HCT116 (cell line): ENCODE results near the gene NIPA2.

ENCODE experiments used
- EZH2phosphoT487 ChIP-seq: fragments of 200-600 bp; IDR thresholded peaks from 2 replicates; pipeline ENCODE4 v1.6.1; 2018; ENCODE audit warnings: antibody characterized with exemption, borderline replicate concordance
- POLR2A ChIP-seq: IDR thresholded peaks from 2 replicates; pipeline ENCODE4 v1.7.0; 2011; ENCODE audit warnings: borderline replicate concordance; ENCODE audit not compliant: insufficient read depth, insufficient read length; ENCODE audit errors: extremely low read depth
- SRF ChIP-seq: IDR thresholded peaks from 2 replicates; pipeline ENCODE4 v1.6.1; 2012; ENCODE audit warnings: low read depth
- ZBTB33 ChIP-seq: IDR thresholded peaks from 2 replicates; pipeline ENCODE4 v1.6.1; 2011; ENCODE audit warnings: mild to moderate bottlenecking, low read length, moderate library complexity; ENCODE audit not compliant: insufficient replicate concordance; ENCODE audit errors: extremely low read depth
- TF ChIP-seq, protein P1 (sequence below), 3 experiments: fragments of 200-600 bp in 1 of 3; sonication (generic) in 1 of 3; IDR thresholded peaks in 2 of 3; conservative IDR thresholded peaks in 1 of 3; 2 replicates each; pipeline ENCODE4 v1.5.1; 2012 to 2017; ENCODE audit warnings: low read depth in 2 of 3, low read length in 2 of 3, antibody characterized with exemption in 1 of 3, borderline replicate concordance in 1 of 3, control low read depth in 1 of 3, mild to moderate bottlenecking in 1 of 3, mixed read lengths in 1 of 3, mixed run types in 1 of 3, moderate library complexity in 1 of 3; ENCODE audit not compliant: insufficient read depth in 1 of 3
- TF ChIP-seq, protein P2 (sequence below): IDR thresholded peaks from 2 replicates; pipeline ENCODE4 v1.6.1; 2012

DNA sequence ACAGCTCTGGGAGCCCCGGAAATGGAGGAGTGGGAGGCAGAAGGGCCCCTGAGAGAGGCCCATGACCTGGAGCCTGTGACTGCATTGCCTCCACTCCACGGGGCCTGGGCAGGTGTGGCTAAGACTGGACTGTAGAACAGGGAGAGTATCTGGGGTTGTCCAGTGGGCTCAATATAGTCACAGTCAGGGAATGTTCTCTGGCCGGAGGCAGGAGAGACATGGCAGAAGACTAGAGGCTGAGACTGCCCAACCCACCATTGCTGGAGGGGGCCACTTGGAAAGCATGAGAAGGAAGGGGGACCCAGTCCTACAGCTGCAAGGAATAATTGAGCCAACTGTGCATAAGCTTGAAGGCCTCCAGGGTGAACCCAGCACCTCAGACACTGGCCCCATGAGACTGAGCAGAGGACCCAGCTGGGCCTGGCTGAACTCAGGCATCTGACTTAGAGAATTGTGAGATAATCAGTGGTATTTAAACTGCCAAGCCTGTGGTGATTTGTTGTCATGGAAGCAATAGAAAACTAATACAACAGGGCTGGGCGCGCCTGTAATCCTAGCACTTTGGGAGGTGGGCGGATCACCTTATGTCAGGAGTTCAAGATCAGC lies 33.1 kb downstream of the NIPA2 start:
- TF ChIP-seq EZH2phosphoT487 = no peak
- TF ChIP-seq, protein P1, sequence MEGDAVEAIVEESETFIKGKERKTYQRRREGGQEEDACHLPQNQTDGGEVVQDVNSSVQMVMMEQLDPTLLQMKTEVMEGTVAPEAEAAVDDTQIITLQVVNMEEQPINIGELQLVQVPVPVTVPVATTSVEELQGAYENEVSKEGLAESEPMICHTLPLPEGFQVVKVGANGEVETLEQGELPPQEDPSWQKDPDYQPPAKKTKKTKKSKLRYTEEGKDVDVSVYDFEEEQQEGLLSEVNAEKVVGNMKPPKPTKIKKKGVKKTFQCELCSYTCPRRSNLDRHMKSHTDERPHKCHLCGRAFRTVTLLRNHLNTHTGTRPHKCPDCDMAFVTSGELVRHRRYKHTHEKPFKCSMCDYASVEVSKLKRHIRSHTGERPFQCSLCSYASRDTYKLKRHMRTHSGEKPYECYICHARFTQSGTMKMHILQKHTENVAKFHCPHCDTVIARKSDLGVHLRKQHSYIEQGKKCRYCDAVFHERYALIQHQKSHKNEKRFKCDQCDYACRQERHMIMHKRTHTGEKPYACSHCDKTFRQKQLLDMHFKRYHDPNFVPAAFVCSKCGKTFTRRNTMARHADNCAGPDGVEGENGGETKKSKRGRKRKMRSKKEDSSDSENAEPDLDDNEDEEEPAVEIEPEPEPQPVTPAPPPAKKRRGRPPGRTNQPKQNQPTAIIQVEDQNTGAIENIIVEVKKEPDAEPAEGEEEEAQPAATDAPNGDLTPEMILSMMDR (IDR thresholded peaks at IDR 0.05 in 2 of 3, conservative IDR thresholded peaks at IDR 0.05 in 1 of 3; ENCODE audit: borderline replicate concordance in 1 of 3, insufficient read depth in 1 of 3, low read depth in 2 of 3, low read length in 2 of 3) = no peak
- no peak for TF ChIP-seq ZBTB33
- no peak for TF ChIP-seq SRF
- TF ChIP-seq POLR2A = no peak
- TF ChIP-seq, protein P2, sequence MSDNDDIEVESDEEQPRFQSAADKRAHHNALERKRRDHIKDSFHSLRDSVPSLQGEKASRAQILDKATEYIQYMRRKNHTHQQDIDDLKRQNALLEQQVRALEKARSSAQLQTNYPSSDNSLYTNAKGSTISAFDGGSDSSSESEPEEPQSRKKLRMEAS = no peak
